Measurements from ENCODE around the gene CCNF.

Gene CCNF

DNA sequence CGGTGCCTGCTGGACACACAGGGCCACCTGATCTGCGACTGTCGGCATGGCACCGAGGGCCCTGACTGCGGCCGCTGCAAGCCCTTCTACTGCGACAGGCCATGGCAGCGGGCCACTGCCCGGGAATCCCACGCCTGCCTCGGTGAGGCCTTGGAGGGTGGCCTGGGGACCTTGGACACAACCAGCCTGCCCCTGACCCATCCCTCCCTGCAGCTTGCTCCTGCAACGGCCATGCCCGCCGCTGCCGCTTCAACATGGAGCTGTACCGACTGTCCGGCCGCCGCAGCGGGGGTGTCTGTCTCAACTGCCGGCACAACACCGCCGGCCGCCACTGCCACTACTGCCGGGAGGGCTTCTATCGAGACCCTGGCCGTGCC, 43.2 kb downstream of the CCNF start:
- TF ChIP-seq, protein P1, sequence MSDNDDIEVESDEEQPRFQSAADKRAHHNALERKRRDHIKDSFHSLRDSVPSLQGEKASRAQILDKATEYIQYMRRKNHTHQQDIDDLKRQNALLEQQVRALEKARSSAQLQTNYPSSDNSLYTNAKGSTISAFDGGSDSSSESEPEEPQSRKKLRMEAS (IDR thresholded peaks at IDR 0.05; ENCODE audit: low read depth, low read length) = no peak
- TF ChIP-seq POLR2A (IDR thresholded peaks at IDR 0.05; ENCODE audit: extremely low read depth, insufficient read length) (no peak), CTCF (IDR thresholded peaks at IDR 0.05; ENCODE audit: low read depth, low read length) (no peak), MYC (IDR thresholded peaks at IDR 0.05; ENCODE audit: low read depth, low read length) (no peak)
- DNase-seq (ENCODE audit: low read depth) = no peak
- H3K4me3 ChIP-seq (ENCODE audit: low read depth, low read length) = no peak overlapping the region

- TF ChIP-seq CTCF (IDR thresholded peaks at IDR 0.05; ENCODE audit: low read depth, low read length) = no peak
- TF ChIP-seq, protein P1 (IDR thresholded peaks at IDR 0.05; ENCODE audit: low read depth, low read length) = no peak
- TF ChIP-seq MYC (IDR thresholded peaks at IDR 0.05; ENCODE audit: low read depth, low read length) = no peak
- no peak for TF ChIP-seq POLR2A (IDR thresholded peaks at IDR 0.05; ENCODE audit: extremely low read depth, insufficient read length)
- peak; percentile 31 for DNase-seq (ENCODE audit: low read depth)
- H3K4me3 ChIP-seq (ENCODE audit: low read depth, low read length) = peak overlapping the region; percentile 44
Measured at GRCh38 chr16:2472885-2473445, 43.7 kb downstream of the CCNF start.

- peak; percentile 79 for DNase-seq (ENCODE audit: low read depth)
- TF ChIP-seq POLR2A (IDR thresholded peaks at IDR 0.05; ENCODE audit: extremely low read depth, insufficient read length) = no peak
- TF ChIP-seq, protein P1 (IDR thresholded peaks at IDR 0.05; ENCODE audit: low read depth, low read length) = no peak
- H3K4me3 ChIP-seq (ENCODE audit: low read depth, low read length) = peak overlapping the region; percentile 44
Measured at GRCh38 chr16:2473446-2473926, 44.2 kb downstream of the CCNF start.

DNA sequence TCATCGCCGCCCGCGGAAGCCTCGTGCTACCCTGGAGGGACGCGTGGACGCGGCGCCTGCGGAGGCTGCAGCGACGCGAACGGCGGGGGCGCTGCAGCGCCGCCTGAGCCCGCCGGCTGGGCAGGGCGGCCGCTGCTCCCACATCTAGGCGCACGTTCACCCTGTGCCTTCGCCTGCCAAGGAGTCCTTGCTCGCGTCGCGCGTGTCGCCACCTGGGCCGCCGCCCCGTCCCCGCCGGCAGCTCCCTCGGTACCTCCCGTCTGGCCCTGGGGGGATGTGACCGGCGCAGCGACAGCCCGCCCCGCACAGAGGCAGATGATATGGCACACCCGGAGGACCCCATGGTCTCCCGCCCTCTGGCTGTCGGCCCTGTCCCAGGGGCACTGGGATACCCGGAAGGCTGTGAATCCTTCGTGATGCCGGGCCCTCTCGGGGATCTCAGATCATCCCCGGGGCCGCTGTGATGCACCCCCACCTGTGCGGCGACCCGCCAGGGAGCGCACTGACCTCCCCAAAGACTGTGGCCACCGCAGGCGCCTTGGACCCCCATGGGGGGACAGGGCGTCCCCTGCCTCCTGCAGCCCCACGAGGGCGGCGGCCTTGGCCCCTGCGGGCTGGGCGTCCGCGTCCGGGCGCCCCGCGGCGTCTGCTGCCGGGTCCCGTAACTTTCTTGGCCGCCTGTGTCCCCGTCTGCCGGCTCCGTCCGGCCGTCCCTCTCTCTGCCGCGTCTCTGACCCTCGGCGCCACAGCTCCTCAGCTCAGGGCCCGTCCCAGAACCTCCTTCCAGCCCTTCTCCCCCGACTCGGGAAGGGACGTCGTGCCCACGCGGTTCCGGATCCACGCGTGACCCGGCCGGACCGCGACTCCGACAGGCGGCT, 45.0 kb downstream of the CCNF start:
- H3K4me3 ChIP-seq (ENCODE audit: low read depth, low read length) = peak overlapping the region; percentile 72
- TF ChIP-seq CTCF (IDR thresholded peaks at IDR 0.05; ENCODE audit: low read depth, low read length) (peak; percentile 22), POLR2A (IDR thresholded peaks at IDR 0.05; ENCODE audit: extremely low read depth, insufficient read length) (no peak), MYC (IDR thresholded peaks at IDR 0.05; ENCODE audit: low read depth, low read length) (peak; percentile 94)
- TF ChIP-seq, protein P1 (IDR thresholded peaks at IDR 0.05; ENCODE audit: low read depth, low read length) = peak; percentile 64; the same call in 1 of the 2 replicates
- DNase-seq (ENCODE audit: low read depth) = peak; percentile 74

DNA sequence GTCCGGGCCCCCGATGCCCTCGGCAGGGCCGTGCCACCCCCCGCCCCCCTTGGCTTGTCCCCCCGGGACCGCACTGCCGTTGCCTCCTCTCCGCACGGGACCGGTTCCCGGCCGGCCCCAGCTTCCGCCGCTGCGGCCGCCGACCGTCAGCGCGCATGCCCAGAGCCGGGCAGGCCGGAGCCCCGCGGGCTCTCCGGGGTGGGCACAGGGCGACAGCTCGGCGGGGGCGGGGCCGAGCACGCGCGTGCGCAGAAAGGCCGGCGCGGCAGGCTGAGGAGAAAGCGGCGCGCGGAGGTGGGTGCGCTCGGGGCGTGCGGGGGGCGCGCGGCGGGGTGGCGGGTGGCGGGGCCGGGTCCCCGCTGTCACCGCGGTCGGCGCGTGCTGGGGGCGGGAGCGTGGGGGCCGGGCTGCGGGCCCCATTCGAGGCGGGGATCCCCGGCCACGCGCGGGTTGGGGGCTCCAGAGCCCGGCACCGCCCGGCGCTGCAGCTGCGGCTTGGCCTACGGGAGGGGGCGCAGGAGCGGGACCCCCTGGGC, 45.7 kb downstream of the CCNF start, which contains the start of gene TBC1D24:
TSS of gene TBC1D24 (plus strand) at position 251 of the 536 bp plus-strand sequence. CDS start 21,022 bp downstream, outside the sequence.
- peak; percentile 78 for TF ChIP-seq POLR2A (IDR thresholded peaks at IDR 0.05; ENCODE audit: extremely low read depth, insufficient read length)
- TF ChIP-seq, protein P1 (IDR thresholded peaks at IDR 0.05; ENCODE audit: low read depth, low read length) = no peak; the same call in 1 of the 2 replicates
- TF ChIP-seq MYC (IDR thresholded peaks at IDR 0.05; ENCODE audit: low read depth, low read length) = peak; percentile 47
- DNase-seq (ENCODE audit: low read depth) = peak; percentile 88
- H3K4me3 ChIP-seq (ENCODE audit: low read depth, low read length) = peak within 1 kb of the TSS; percentile 72

DNA sequence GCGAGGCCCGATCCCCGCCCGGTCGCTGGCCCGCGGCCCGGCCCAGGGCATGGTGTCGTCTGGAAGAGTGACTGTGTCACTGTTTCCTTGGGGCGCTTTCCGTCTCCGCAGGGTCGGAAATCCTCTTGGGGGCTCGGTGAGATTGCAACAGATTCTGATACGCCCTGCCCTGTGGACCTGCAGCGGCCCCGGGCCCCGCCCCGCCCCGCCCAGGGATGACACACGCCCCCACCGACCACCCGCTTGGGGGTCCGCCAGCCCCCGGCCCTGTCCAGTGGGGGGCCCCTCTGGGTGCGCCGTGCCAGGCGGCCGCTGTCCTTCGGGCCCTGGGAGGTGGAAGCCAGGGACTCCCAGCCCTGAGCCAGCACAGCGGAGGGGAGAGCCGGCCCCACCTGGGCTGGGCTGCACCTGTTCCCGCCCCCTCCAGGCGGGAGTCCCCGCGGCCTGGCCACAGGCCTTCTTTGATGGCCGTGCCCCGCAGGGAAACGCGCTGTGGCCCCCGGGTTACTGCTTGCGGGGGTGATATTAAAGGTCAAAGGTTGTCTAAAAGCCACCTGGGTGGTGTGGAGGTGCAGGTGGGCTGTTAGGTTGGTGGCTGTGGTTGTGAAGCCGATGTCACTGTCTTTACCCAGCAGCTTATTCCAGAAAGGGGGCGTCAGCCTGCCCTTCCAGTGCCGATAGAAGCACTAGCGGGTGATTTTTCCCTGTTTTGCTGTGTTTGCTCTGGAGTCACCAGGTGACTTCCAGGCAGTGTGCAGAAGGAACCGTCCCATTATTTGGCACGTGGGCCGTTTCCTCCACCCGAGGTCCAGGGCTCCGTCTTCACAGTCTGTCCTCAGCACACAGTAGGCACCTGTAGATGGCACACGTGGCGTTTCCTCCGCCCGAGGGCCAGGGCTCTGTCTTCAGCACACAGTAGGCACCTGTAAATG, 46.4 kb downstream of the CCNF start:
- peak; percentile 81 for DNase-seq (ENCODE audit: low read depth)
- TF ChIP-seq MYC (IDR thresholded peaks at IDR 0.05; ENCODE audit: low read depth, low read length) = 0 out of 2 replicates have a peak, but pooled peaks have one; percentile 11
- TF ChIP-seq, protein P1 (IDR thresholded peaks at IDR 0.05; ENCODE audit: low read depth, low read length) = no peak
- H3K4me3 ChIP-seq (ENCODE audit: low read depth, low read length) = peak overlapping the region; percentile 61
